ENCODE measurements around the gene NFATC2IP. TPM values are rescaled to one million over a fixed set of nuclear protein-coding genes. Genes with fewer than 3 reads are reported as not detected.

NFATC2IP gene
- total and polyA plus RNA-seq, 2 of the 8 experiments (the other 6 are each of a cell fraction or from before 2014, with no cell fraction given) = 54.4 to 71.5 TPM

GRCh38 chr16:28924762-28925385, 25.9 kb upstream of the NFATC2IP start, which contains the start of gene RABEP2 (continued):
- TF ChIP-seq CTCF (IDR thresholded peaks at IDR 0.05; ENCODE audit: control extremely low read depth in 1 of 3, insufficient read depth in 1 of 3, low read depth in 1 of 3, low read length in 3 of 3) = no peak
- TF ChIP-seq NANOG (IDR thresholded peaks at IDR 0.05; ENCODE audit: insufficient read depth, low read depth, low read length, poor library complexity, severe bottlenecking) = no peak
- no peak for TF ChIP-seq SP2 (IDR thresholded peaks at IDR 0.05; ENCODE audit: low read length)
- no peak for TF ChIP-seq BCL11A (IDR thresholded peaks at IDR 0.05; ENCODE audit: low read depth in 2 of 2, low read length in 2 of 2)
- TF ChIP-seq CHD2 (IDR thresholded peaks at IDR 0.05; ENCODE audit: low read length) = no peak
- no peak for TF ChIP-seq E2F6 (IDR thresholded peaks at IDR 0.05)
- TF ChIP-seq MAFK (IDR thresholded peaks at IDR 0.05; ENCODE audit: low read depth, low read length) = no peak
- no peak for TF ChIP-seq USF2 (IDR thresholded peaks at IDR 0.05; ENCODE audit: low read length)
- no peak for TF ChIP-seq HDAC6 (IDR thresholded peaks at IDR 0.05; ENCODE audit: low read depth, low read length)
- no peak for TF ChIP-seq EGR1 (IDR thresholded peaks at IDR 0.05; ENCODE audit: borderline replicate concordance, low read depth, low read length)
- no peak for TF ChIP-seq ZNF274 (IDR thresholded peaks at IDR 0.05; ENCODE audit: borderline replicate concordance, extremely low read depth, low read length)
- no peak for TF ChIP-seq KDM1A (IDR thresholded peaks at IDR 0.05; ENCODE audit: borderline replicate concordance, low read length)
- TF ChIP-seq POLR2AphosphoS5 (IDR thresholded peaks at IDR 0.05; ENCODE audit: low read depth, low read length) = no peak
- TF ChIP-seq EP300 (IDR thresholded peaks at IDR 0.05; ENCODE audit: borderline replicate concordance in 1 of 2, low read depth in 2 of 2, low read length in 2 of 2) = no peak
- peak; percentile 55; the same call in 1 of the 2 replicates for TF ChIP-seq YY1 (IDR thresholded peaks at IDR 0.05; ENCODE audit: low read depth, low read length)
- no peak; a peak in 1 of 4 replicates for TF ChIP-seq SIN3A (conservative IDR thresholded peaks at IDR 0.05 in 1 of 2, IDR thresholded peaks at IDR 0.05 in 1 of 2; ENCODE audit: low read depth in 1 of 2, low read length in 2 of 2)
- TF ChIP-seq TEAD4 (IDR thresholded peaks at IDR 0.05; ENCODE audit: low read depth, low read length) = no peak
- no peak for TF ChIP-seq KDM4A (IDR thresholded peaks at IDR 0.05; ENCODE audit: low read depth, low read length, severe bottlenecking)
- TF ChIP-seq FOSL1 (IDR thresholded peaks at IDR 0.05; ENCODE audit: insufficient read depth, low read depth, low read length) = no peak
- peak; percentile 34; the same call in 1 of the 2 replicates for TF ChIP-seq CREB1 (IDR thresholded peaks at IDR 0.05)
- no peak for TF ChIP-seq CBX5 (IDR thresholded peaks at IDR 0.05; ENCODE audit: low read depth, low read length)

Measured in H1 (cell line).